ENCODE measurements around the gene GSTCD.
A peak's percentile ranks its signal among the peaks of the same experiment; 100 is the strongest.
"Not testable (repeated sequence)": the region's sequence is repeated elsewhere in the genome, so short reads cannot be mapped to it uniquely, and the experiment has no call there.

Gene GSTCD

GRCh38 chr4:105714932-105715331, 6.3 kb downstream of the GSTCD start:
- no peak for DNase-seq (ENCODE audit: low spot score)

- DNase-seq (ENCODE audit: low spot score): peak; percentile 73
Observed at GRCh38 chr4:105715692-105716278, 7.2 kb downstream of the GSTCD start.

- DNase-seq (ENCODE audit: low spot score): no peak
Observed at GRCh38 chr4:105719204-105719603, 10.6 kb downstream of the GSTCD start.

GRCh38 chr4:105725623-105726022, 17.0 kb downstream of the GSTCD start:
- DNase-seq (ENCODE audit: low spot score): no peak

- not testable (repeated sequence) for DNase-seq (ENCODE audit: low spot score)
Observed at GRCh38 chr4:105729895-105730294, 21.3 kb downstream of the GSTCD start.

- not testable (repeated sequence) for DNase-seq (ENCODE audit: low spot score)
Observed at GRCh38 chr4:105735217-105735616, 26.6 kb downstream of the GSTCD start.

GRCh38 chr4:105741548-105741947, 33.0 kb downstream of the GSTCD start:
- peak; percentile 8 for DNase-seq (ENCODE audit: low spot score)

GRCh38 chr4:105748222-105748621, 39.6 kb downstream of the GSTCD start:
- DNase-seq (ENCODE audit: low spot score): no peak

- no peak for DNase-seq (ENCODE audit: low spot score)
Observed at GRCh38 chr4:105751718-105752299, 43.2 kb downstream of the GSTCD start.

- DNase-seq (ENCODE audit: low spot score): no peak
Observed at GRCh38 chr4:105753361-105753760, 44.8 kb downstream of the GSTCD start.

- no peak for DNase-seq (ENCODE audit: low spot score)
Observed at GRCh38 chr4:105755375-105755774, 46.8 kb downstream of the GSTCD start.

- DNase-seq (ENCODE audit: low spot score): no peak
Observed at GRCh38 chr4:105758958-105759357, 50.4 kb downstream of the GSTCD start.

GRCh38 chr4:105765690-105766407, 57.3 kb downstream of the GSTCD start:
- DNase-seq (ENCODE audit: low spot score): peak; percentile 61

GRCh38 chr4:105767579-105767978, 59.0 kb downstream of the GSTCD start:
- no peak for DNase-seq (ENCODE audit: low spot score)

GRCh38 chr4:105770524-105770923, 61.9 kb downstream of the GSTCD start:
- not testable (repeated sequence) for DNase-seq (ENCODE audit: low spot score)

GRCh38 chr4:105772065-105772464, 63.5 kb downstream of the GSTCD start:
- DNase-seq (ENCODE audit: low spot score): not testable (repeated sequence)

- DNase-seq (ENCODE audit: low spot score): not testable (repeated sequence)
Observed at GRCh38 chr4:105775760-105776415, 67.3 kb downstream of the GSTCD start.

GRCh38 chr4:105780176-105780575, 71.6 kb downstream of the GSTCD start:
- DNase-seq (ENCODE audit: low spot score): no peak

- no peak for DNase-seq (ENCODE audit: low spot score)
Observed at GRCh38 chr4:105784761-105785160, 76.2 kb downstream of the GSTCD start.

GRCh38 chr4:105785792-105786191, 77.2 kb downstream of the GSTCD start:
- no peak for DNase-seq (ENCODE audit: low spot score)

- DNase-seq (ENCODE audit: low spot score): no peak
Observed at GRCh38 chr4:105786748-105787147, 78.2 kb downstream of the GSTCD start.

- no peak for DNase-seq (ENCODE audit: low spot score)
Observed at GRCh38 chr4:105797225-105797624, 88.6 kb downstream of the GSTCD start.
